ENCODE data around the gene RXRA.

Gene RXRA

DNA sequence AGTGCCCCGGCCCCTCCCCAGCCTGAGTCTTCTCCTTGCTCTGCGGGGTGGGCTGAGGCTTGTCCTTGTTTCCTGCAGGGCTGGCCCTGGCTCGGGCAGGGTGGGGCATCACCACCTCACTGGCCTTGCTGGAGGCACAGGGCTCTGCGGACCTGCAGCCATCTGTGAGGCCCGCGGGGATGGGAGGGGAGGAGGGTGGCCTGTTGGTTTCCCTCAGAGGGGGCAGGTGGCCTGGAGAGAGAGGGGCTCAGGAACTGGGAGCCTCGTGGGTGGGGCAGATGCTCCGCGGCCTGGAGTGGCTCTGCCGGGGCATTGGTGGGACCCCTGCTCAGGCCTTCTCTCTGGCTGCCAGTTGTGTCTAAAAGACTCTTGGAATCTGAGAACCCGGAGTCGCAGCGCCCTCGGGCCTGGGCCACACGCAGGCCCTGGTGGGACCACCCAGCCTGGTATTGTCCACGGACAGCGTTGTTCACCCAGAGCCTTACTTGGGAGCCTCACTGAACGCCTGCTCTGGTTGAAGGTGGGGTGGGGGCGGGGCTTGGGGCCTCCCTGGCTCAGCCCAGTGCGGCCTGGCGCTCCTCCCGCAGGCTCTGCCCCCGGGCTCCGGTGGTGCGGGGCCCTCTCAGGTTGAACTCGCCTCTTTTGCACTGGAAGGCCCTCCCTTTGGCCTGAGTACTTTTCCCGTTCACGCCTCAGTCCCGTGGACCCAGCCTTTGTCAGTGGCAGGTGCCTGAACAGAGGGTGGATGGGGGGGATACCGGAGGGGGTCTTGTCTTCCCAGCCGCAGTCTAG lies 111.3 kb downstream of the RXRA start:
- no peak for FAIRE-seq

DNA sequence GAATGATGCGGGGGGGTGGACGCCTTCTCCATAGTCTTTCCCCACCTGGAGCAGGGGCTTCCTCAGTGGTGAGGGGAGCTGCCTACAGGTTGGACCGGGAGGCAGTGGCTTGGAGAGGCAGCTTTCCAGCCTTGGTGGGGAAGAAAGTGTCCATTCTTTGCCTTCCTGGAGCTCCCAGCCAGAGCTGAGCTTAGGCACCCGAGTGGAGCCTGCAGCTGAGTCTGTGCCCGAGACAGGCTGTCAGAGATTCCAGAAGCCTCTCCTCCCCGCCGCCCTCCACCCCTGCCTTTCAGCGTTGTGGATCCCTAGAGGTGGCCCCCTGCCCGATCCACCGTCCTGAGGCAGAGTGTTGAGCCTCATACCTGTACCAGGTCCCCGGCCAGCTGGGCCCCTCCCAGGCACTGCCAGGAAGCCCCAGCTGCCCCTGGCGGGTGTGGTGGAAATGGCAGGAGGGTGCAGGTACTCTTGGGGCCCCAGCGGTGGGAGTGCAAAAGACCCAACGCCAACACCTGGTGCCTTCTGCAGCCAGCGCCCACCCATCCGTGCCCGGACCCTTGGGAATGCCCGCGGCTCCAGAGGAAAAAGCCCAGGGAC lies 112.0 kb downstream of the RXRA start:
- no peak for FAIRE-seq

DNA sequence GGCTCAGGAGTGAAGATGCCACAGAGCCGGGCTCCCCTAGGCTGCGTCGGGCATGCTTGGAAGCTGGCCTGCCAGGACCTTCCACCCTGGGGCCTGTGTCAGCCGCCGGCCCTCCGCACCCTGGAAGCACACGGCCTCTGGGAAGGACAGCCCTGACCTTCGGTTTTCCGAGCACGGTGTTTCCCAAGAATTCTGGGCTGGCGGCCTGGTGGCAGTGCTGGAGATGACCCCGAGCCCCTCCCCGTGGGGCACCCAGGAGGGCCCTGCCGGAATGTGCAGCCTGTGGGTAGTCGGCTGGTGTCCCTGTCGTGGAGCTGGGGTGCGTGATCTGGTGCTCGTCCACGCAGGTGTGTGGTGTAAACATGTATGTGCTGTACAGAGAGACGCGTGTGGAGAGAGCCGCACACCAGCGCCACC lies 113.1 kb downstream of the RXRA start:
- FAIRE-seq, result no peak

DNA sequence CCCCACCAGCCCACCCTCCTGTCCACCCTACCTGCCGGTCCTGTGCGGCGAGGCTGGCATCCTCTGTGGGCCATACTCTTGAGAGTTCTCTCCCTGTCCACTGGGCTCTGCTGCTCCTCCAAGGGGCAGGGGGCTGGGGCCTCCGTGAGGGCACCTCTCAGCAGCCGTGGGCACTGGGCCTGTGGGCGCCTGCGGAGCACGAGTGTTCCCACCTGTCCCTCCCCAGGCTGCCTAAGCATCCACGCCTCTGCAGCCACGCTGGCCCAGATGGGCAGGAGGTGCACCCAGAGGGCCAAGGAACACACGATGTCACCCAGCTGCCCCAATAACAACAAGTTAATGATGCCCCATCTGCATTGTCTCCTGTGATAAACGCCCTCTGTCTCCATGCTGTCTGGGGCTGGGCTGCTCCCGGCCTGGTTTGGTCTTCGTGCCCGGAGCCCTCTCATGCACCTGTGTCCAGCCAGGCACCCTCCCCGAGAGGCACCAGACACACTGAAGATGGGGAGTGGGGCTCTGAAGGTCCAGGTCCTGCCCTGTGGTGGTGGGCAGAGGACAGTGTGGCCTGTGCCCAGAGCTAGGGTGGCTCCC lies 114.5 kb downstream of the RXRA start:
- no peak for FAIRE-seq

DNA sequence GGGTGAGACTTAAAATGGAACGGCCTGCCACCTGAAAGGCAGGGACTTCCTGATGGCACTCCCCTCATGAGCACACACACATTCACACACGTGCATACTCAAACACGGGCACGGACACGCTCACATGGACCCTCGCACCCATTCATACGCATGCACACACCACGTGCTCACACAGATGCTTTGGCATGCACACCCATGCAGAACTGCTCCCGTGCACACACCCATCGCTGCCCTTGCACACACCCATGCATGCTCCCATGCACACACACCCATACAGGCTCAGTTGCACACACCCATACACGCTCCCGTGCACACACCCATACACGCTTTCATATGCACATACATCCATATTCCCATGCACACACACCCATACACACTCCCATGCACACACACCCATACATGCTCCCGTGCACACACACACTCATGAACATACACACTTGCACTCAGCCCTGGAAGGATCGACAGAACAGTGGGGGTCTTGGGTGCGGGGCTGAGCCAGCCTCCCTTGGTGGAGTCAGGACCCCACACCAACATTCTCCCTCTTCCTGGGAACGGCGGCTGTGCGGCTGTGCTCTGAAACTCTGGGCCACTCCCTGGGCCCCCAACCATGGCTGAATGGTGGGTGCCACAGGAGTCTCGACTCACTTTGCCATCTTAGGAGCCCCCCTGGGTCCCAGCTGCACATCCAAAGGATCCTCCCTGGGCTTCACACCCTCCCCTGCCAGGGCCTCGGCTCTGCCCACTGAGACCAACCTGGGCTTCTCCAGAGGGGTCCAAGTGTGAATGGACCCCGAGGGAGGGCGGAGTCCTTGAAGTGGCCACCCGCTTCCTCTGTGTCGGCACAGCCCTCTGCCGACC lies 115.2 kb downstream of the RXRA start:
- FAIRE-seq, result no peak

DNA sequence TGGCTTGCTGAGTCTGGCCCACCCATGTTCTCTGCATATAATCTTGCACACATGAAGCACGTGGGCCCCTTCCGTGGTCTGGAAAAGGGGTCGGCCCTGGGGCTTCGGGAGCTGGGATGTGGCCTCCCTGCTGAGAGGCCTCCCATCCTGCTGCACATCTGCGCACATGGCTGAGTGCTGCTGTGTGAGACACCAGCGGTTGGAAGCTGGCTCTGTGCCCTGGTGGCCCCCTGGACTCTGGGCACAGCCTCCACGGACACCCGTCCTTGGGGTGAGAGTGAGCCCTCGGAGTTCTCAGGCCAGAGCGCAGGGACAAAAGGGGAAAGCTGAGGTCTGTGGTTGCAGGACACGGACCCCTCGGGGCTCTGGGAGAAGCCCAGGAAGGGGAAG lies 115.8 kb downstream of the RXRA start:
- FAIRE-seq, result no peak

DNA sequence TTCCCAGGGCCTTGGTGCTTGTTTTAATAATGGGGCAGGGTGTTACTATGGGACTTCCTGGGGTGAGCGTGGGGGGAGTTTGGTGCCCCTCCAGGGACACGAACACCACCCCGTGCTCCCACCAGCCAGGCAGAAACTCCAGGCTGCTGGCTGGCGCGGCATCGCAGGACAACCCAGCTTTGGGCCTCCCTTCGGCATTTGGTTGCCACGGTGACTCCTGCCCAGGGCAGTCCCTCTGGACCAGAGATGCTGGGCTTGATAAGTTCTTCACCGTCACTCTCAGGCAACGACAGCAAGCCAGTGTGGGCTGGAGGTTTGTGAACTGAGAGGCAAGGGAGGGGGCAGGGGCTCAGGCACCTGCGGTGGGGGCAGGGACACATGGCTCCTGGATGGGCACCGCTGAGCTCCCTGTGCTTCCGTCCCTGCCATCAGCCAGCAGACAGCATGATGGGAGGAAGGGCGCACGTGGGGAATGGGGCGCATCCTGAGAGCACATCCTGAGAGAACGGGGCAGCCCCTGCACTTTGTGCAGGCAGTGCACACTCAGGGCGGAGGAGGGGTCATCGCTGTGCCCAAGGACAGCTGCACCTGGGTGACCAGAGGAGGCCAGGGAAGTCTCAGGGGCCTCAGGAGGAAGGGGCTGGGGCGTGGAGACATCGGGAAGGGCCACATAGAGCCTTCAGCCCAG lies 116.4 kb downstream of the RXRA start:
- no peak for FAIRE-seq

DNA sequence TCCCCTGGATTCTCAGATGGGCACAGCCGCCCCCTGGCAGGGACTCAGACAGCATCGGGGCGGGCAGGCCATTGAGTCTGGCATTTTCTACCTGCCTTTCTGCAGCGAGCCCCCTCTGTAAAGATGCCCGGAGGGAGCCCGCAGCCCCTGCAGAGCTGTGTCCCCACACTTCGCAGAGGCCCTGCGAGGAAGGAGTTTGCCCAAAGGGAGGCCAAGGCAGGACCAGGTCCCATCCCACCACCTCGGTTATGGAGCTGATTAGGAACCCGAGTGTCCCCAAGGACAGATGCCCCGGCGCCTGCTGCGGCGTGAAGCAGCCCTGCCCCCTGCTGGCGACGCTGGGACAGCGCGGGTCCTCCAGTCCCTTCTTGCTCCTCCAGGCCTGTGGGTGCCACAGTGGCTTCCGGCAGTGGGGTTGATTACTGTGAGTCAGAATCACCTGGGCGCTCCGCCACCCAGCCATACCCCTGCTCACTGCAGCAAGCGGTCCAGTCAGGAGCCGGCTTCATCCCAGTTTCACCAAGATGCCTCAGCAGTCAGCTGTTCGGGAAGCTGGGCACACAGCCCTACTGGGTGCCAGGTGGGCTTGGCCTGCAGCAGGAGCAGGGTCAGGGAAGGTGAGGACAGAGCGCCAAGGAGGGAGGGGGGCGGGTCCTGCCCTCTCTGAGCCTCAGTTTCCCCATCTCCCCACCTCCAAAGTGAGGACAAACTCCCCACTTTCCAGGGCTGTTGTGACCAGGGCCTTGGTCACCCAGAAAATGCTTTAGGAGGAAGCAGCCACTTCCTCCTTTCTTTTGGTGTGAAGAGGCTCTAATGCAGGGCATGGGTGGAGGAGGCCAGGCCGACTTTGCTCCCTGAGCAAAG lies 117.2 kb downstream of the RXRA start:
- peak; percentile 92 for FAIRE-seq

DNA sequence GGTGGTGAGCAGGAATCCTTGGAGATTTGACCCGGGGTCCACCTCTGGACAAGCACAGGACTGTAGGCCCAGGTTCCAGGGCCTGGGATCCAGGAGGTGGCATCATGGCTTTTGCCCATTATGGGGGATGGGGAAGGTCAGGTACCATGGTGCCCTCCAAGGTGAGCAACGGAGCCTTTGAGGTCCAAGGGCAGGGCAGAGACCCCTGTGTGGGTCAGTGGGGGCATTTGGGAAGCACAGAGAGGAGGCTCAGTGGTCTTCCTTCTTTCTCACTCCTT lies 117.7 kb downstream of the RXRA start:
- no peak for FAIRE-seq

DNA sequence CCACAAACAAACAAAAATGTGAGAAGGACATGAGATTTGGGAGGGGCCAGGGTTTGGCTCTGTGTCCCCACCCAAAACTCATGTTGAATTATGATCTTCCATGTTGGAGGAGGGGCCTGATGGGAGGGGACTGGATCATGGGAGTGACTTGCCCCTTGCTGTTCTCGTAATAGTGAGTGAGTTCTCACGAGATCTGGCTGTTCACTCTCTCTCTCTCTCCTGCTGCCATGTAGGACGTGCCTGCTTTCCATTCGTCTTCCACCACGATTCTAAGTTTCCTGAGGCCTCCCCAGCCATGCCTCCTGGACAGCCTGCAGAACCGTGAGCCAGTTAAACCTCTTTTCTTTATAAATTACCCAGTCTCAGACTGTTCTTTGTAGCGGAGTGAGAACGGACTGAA lies 118.7 kb downstream of the RXRA start:
- FAIRE-seq, result no peak

DNA sequence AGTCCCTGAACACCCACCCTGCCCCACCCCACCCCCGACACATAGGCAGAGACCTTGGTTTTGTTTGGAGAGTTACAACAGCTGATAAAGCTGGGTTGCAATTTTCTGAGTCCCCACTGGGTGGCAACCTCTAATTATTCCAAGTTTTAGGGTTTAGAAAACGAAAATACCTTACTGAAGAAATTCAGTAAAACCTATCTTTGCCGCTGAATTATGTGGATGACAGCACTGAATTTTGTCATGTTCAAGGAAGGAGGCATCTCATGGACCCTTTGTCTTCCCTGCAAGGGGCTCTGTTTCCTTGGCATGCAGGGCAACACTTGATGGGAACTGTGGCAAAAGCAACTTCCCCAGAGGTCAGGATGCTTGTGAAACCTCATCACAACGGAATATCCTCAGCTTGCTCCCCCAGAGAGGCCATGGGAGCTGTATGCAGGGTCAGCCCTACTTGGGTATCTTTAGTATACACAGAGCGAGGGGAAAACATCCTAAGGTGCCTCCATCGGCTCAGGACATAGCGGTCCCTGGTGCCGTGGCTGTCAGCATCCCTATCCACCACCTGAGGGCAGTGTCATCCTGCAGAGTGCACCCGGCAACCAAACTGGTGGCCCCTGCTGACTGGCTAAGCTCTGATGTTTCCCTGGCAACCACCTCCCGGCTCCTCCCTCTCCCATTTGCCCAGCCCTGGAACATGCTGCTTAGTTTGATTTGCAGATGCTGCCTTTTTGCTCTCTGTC lies 123.1 kb downstream of the RXRA start:
- FAIRE-seq, result peak; percentile 61

DNA sequence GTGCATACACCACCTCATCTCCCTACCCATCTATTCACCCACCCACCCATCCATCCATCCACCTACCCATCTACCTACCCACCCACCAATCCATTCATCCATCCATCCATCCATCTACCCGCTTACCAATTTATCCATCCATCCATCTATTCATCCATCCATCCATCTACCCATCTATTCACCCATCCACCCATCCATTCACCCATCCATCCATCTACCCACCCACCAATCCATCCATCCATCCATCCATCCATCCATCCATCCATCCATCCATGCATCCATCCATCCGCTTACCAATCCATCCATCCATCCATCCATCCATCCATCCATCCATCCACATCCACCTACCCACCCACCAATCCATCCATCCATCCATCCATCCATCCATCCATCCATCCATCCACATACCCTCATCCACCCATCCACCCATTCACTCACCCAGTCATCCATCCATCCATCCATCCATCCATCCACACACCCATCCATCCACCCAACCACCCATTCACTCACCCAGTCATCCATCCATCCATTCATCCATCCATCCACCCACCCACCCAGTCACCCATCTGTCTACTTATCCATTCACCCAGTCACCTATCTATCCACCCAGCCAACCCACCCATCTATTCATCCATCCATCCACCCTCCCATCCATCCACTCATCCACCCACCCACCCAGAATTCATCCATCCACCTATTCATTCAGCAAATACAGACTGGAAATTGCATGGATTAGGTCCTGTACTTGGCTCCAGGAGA lies 125.6 kb downstream of the RXRA start:
- no peak for FAIRE-seq

DNA sequence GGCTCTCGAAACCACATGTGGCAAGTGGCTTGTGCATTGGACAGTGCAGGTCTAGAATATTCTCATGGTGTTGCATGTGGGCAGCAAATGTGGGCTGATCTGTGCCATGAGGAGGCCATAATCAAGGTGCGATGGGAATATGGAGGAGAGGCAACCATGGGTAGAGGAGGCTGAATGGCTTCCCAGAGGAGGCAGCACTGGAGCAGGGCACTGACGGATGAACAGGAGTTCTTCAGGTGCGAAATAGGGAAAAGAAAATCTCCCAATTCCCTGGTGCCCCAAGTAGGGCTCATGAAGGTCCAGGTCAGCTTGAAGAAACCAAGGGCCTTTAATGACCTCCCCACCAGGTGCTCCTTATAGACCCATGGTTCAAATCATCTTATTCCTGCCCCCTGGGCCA lies 126.5 kb downstream of the RXRA start:
- FAIRE-seq, result no peak

DNA sequence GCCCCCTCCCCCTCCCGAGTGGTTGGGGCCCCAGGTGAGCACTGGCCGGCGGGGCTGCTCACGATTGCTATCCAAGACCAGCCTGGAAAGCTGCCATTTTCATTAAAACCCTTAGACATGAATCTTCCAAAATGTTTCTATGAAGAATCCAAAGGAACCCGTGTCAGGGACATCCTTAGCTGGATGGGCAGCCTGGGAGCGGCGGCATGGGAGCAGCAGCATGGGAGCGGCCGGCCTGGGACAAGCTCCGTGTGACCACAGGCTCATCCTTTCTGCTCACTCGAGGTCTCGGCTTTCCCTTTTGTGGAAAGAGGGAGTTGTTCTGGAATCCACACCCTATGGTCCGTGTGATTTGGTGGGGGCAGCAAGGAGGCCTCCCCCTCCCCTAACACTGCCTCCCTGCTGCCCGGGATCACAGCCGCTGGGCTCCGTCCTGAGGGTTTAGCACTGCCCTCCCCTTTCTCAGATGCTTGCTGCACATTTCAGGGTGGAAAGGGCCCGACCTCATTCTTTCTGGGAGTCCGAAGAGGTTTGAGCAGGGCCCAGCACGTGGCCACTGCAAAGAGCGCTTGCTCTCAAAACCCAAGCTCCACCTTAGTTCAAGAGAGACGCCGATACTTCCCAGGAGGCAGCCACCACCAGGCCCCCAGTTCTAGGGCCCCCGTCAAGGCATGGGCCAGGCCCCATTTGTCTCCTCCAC lies 127.7 kb downstream of the RXRA start:
- no peak for FAIRE-seq

DNA sequence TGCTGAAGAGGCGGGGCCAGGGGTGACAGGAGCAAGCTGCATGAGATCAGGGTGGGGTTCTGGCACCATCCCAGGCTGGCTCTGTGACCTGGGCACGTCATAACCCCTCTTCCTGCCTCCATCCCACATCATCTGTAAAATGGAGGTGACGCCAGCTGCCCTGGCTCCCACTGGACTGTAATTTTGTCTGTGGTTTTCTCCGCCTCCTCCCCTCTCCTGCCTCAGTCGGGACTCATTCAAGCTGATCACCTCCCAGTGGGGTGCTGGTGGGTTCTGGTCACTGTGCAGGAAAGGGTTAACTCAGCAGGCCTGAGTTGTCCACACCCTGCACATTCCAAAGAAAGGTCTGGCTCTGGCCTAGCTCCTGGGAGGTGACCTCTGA lies 128.2 kb downstream of the RXRA start:
- FAIRE-seq, result no peak

DNA sequence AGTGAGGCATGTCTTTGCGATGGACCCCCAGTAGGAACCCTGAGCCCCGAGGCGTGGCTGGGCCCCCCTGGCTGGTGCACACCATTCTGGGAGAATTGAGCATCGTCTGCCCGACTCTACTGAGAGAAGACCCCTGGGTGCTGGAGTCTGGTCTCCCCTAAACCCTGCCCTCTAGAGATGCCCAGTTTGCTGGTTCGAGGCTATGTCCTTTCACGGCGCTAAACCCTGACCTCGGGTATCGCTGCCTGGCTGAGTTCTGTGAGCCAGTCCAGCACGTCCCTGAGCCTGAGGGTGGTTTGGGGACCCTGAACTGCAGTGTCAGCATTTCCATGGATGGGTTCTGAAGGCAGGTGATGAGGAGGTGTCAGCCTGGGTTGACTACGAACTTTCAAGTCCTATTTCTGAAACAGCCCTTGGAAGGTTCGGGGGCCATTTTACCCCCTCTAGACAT lies 128.8 kb downstream of the RXRA start:
- no peak for FAIRE-seq

DNA sequence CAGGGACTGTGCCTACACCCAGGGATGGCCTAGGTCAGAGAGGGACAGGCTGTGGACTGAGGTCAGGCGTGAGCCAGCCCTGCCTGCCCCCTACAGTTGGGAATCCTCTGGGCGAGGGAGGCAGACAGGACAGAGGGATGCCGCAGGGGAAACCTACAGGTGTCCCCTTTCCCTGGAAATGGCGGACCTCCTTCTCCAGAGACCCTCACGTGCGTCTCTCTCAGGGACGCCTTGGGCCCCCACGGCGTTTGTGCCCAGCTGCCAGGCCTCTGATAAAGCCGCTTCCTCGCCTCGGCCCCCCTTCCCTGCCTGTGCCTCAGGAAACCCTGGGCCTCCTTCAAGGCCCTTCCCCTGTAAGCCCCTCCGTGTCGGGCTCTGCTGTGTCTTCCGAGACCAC lies 129.3 kb downstream of the RXRA start:
- FAIRE-seq, result no peak

DNA sequence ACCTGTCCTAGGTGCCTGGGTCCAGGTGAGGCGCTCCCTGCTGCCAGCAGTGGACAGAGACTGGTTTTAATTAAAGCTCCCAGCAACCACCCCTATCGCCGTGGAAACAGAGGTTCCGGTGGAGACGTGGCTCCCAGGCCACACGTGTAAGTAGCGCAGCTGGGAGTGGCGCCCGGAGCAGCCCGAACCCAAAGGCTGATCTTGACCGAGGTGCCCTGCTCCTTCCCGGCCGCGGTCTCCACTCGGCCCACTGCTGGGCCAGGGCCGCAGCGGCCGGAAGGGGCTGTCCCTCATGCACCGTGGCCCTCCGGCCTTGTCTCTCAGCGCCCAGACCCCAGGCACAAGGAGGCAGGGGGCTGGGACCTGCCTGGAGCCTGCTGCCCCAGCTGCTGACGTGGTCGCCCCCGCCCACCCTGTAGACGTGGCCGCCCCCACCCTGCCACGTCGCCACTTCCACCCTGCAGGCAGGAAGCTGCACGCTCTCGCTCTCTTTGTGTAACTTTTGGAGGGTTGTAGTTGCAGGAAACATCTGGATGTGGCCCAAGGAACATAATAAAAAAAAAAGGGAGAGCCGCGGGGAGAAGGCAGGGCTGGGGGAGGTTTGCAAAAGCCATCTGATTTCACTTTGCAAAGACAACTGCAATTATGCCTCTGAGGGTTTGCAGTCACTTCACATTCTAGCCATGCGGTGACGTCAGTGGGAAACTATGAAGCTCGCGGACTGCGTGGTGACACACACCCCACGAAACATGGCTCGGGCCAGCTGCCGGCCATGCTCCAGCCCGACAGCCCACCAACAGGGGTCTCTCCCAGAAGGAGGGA lies 129.9 kb downstream of the RXRA start:
- no peak for FAIRE-seq

DNA sequence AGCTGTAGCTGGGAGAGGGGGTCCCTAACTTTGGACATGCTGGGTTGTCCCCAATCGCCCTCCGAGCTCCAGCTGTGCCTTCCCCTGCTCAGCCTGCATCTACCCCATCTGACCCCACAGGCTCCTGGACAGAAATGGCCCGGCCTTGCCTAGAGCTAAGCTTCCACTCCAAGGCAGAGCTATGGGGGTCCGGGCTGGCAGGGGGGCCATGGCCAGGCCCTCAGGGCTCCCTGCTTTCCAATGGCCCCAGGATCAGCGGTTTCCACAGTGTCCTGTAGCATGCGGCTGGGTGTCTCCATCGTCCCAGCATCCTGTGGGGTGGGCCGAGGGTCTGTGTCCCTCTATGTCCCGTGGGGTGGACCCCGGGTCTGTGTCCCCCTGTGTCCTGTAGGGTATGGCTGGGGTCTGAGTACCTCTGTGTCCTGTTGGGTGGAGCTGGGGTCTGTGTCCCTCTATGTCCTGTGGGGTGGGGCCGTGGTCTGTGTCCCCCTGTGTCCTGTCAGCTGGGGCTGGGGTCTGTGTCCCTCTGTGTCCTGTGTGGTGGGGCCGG lies 130.6 kb downstream of the RXRA start:
- FAIRE-seq, result no peak
